Hepatocyte (in vitro differentiated cells): ENCODE data around the gene COL4A1.

Source experiments
- CTCF ChIP-seq: fragments of 200-600 bp; sonication (generic); IDR thresholded peaks from 2 replicates; pipeline ENCODE4 v1.5.1; 2016; ENCODE audit warnings: antibody characterized with exemption, mild to moderate bottlenecking; ENCODE audit not compliant: poor library complexity
- EZH2 ChIP-seq: fragments of 200-600 bp; sonication (generic); IDR thresholded peaks from 2 replicates; pipeline ENCODE4 v1.6.1; 2016; ENCODE audit warnings: antibody characterized with exemption, mild to moderate bottlenecking, borderline replicate concordance

GRCh38 chr13:110300090-110300815, 6.7 kb downstream of the COL4A1 start:
- TF ChIP-seq EZH2 (no peak), CTCF (no peak)
